ENCODE measurements around the gene TRIM17.

The TRIM17 gene

GRCh38 chr1:228404107-228404720 lies 12.4 kb downstream of the TRIM17 start:
- FAIRE-seq = no peak
- no peak for DNase-seq (ENCODE audit: extremely low spot score, insufficient read length, low read depth)

- FAIRE-seq = no peak
- no peak for DNase-seq (ENCODE audit: extremely low spot score, insufficient read length, low read depth)
Measured at GRCh38 chr1:228403231-228403631, 13.4 kb downstream of the TRIM17 start.

- no peak for DNase-seq (ENCODE audit: extremely low spot score, insufficient read length, low read depth)
- no peak for FAIRE-seq
Measured at GRCh38 chr1:228402641-228403025, 14.0 kb downstream of the TRIM17 start.

- DNase-seq (ENCODE audit: extremely low spot score, insufficient read length, low read depth) = no peak
- no peak for FAIRE-seq
Measured at GRCh38 chr1:228401782-228402640, 14.7 kb downstream of the TRIM17 start.

GRCh38 chr1:228400692-228401454 lies 15.8 kb downstream of the TRIM17 start:
- no peak for FAIRE-seq
- DNase-seq (ENCODE audit: extremely low spot score, insufficient read length, low read depth) = no peak

GRCh38 chr1:228400237-228400651 lies 16.4 kb downstream of the TRIM17 start:
- DNase-seq (ENCODE audit: extremely low spot score, insufficient read length, low read depth) = no peak
- no peak for FAIRE-seq

- DNase-seq (ENCODE audit: extremely low spot score, insufficient read length, low read depth) = no peak
- FAIRE-seq = no peak
Measured at GRCh38 chr1:228399531-228400236, 17.0 kb downstream of the TRIM17 start.

- no peak for DNase-seq (ENCODE audit: extremely low spot score, insufficient read length, low read depth)
- FAIRE-seq = no peak
Measured at GRCh38 chr1:228398741-228399461, 17.8 kb downstream of the TRIM17 start.

- DNase-seq (ENCODE audit: extremely low spot score, insufficient read length, low read depth) = no peak
- no peak for FAIRE-seq
Measured at GRCh38 chr1:228397966-228398365, 18.7 kb downstream of the TRIM17 start.

GRCh38 chr1:228396770-228397662 lies 19.6 kb downstream of the TRIM17 start:
- no peak for FAIRE-seq
- no peak for DNase-seq (ENCODE audit: extremely low spot score, insufficient read length, low read depth)

- DNase-seq (ENCODE audit: extremely low spot score, insufficient read length, low read depth) (no peak), FAIRE-seq (no peak)
Measured at GRCh38 chr1:228394571-228395394, 21.9 kb downstream of the TRIM17 start.

- DNase-seq (ENCODE audit: extremely low spot score, insufficient read length, low read depth) (no peak), FAIRE-seq (no peak)
Measured at GRCh38 chr1:228393811-228394570, 22.7 kb downstream of the TRIM17 start.

GRCh38 chr1:228393268-228393701 lies 23.4 kb downstream of the TRIM17 start:
- DNase-seq (ENCODE audit: extremely low spot score, insufficient read length, low read depth) (no peak), FAIRE-seq (no peak)

- no peak for FAIRE-seq
- no peak for DNase-seq (ENCODE audit: extremely low spot score, insufficient read length, low read depth)
Measured at GRCh38 chr1:228392111-228392936, 24.3 kb downstream of the TRIM17 start.

- FAIRE-seq = no peak
- DNase-seq (ENCODE audit: extremely low spot score, insufficient read length, low read depth) = no peak
Measured at GRCh38 chr1:228391411-228392020, 25.1 kb downstream of the TRIM17 start.

- no peak for FAIRE-seq
- DNase-seq (ENCODE audit: extremely low spot score, insufficient read length, low read depth) = no peak
Measured at GRCh38 chr1:228390649-228391048, 26.0 kb downstream of the TRIM17 start.
